ENCODE results near the gene SNED1.

The SNED1 gene

GRCh38 chr2:240956171-240956934 lies 42.1 kb upstream of the SNED1 start:
- no peaks in the 10 kb centered on the region for H3K9me3 ChIP-seq (ENCODE audit: control insufficient read depth, low read length)
- H3K9ac ChIP-seq (ENCODE audit: low read length) = no peak overlapping the region
- no peaks in the 10 kb centered on the region for H3K36me3 ChIP-seq (ENCODE audit: control insufficient read depth, insufficient read depth, low read length)
- no peak overlapping the region for H3K4me3 ChIP-seq (ENCODE audit: low read length)
- H3K27me3 ChIP-seq (ENCODE audit: control insufficient read depth, insufficient read depth, low read length) = no peaks in the 10 kb centered on the region
- peaks cover 5% of the 10 kb centered on the region for H3K4me1 ChIP-seq (ENCODE audit: control insufficient read depth, insufficient read depth, low read length)

DNA sequence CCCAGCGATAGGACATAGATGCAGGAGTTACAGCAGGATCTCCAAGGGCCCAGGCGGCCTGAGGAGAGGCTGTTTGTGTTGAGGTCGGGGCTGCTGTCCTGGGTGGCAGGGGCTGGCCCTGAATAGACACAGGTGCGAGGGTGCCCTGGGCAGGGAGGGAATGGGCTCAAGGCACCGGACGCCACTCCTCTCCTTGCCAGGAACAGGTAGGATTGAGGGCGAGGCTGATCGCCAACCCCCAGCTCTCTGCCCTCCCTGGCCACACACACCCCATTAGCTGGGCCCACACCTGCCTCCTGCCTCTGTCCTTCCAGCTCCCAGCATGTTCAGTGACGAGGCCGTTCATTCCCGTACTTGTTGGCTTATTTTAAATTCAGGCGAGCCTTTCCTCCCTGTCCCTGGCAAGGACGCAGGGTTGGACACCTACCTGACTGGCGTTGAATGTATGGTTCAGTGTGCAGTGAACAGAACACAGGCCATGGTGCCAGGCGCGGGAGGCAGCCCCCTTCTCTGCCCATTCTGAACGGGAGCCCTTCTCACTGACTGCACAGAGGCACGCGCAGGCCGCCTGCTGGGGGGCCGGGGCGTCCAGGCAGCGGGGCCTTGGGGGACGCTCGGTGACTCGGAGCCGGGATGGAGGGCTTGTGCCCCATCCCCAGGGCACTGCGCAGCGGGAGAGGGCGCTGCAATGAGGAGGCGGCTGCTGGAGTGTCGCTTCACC lies 41.3 kb upstream of the SNED1 start:
- H3K4me3 ChIP-seq (ENCODE audit: low read length) = no peak overlapping the region
- H3K36me3 ChIP-seq (ENCODE audit: control insufficient read depth, insufficient read depth, low read length) = no peaks in the 10 kb centered on the region
- no peaks in the 10 kb centered on the region for H3K27me3 ChIP-seq (ENCODE audit: control insufficient read depth, insufficient read depth, low read length)
- no peaks in the 10 kb centered on the region for H3K9me3 ChIP-seq (ENCODE audit: control insufficient read depth, low read length)
- peaks cover 5% of the 10 kb centered on the region for H3K4me1 ChIP-seq (ENCODE audit: control insufficient read depth, insufficient read depth, low read length)
- no peak overlapping the region for H3K9ac ChIP-seq (ENCODE audit: low read length)

- Histone ChIP-seq H3K4me3 (ENCODE audit: low read length) (no peak overlapping the region), H3K27me3 (ENCODE audit: control insufficient read depth, insufficient read depth, low read length) (no peaks in the 10 kb centered on the region), H3K36me3 (ENCODE audit: control insufficient read depth, insufficient read depth, low read length) (no peaks in the 10 kb centered on the region), H3K4me1 (ENCODE audit: control insufficient read depth, insufficient read depth, low read length) (peaks cover 5% of the 10 kb centered on the region), H3K9ac (ENCODE audit: low read length) (no peak overlapping the region), H3K9me3 (ENCODE audit: control insufficient read depth, low read length) (no peaks in the 10 kb centered on the region)
Observed at GRCh38 chr2:240957656-240958365, 40.6 kb upstream of the SNED1 start.

DNA sequence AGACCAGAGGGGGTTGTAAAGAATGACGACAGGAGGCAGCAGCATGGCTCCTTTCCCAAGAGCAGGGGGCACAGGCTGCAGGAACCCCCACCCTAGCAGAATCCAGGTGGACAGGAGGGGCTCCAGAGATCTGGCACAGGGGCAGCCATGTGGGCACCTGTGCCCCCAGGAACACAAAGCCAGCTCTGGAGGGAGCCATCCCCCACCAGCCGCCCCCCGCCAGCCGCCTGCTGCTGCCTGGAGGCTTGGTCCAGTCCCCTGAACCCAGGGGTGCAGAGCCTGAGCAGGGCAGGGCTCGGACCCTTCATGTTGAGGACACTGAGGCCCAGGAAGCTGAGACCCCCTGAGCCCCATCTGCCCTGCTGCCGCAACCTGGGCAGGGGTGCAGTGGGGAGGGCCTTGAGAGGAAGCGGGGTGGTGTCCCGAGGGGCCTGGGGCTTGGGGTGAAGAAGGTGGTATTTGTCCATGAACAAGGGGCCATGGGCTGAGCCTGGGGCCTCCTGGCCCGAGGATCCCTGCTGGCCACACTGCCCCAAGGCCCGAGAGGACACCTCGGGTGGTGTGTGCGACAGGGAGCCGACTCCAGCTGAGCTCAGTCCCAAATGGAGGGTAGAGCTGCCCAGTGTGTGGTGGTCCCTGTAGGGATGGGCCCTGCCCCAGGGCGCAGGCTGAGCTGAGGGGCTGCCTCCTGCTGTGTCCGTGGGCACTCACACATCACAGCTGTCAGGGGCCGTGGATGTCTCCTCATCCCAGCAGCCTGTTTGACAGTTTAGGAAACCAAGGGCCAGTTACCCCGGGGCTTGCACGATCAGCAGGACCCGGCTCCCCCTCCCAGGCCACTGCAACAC lies 39.8 kb upstream of the SNED1 start:
- no peak overlapping the region for H3K4me3 ChIP-seq (ENCODE audit: low read length)
- H3K4me1 ChIP-seq (ENCODE audit: control insufficient read depth, insufficient read depth, low read length) = peaks cover 5% of the 10 kb centered on the region
- H3K9ac ChIP-seq (ENCODE audit: low read length) = no peak overlapping the region
- no peaks in the 10 kb centered on the region for H3K36me3 ChIP-seq (ENCODE audit: control insufficient read depth, insufficient read depth, low read length)
- H3K9me3 ChIP-seq (ENCODE audit: control insufficient read depth, low read length) = no peaks in the 10 kb centered on the region
- H3K27me3 ChIP-seq (ENCODE audit: control insufficient read depth, insufficient read depth, low read length) = no peaks in the 10 kb centered on the region

DNA sequence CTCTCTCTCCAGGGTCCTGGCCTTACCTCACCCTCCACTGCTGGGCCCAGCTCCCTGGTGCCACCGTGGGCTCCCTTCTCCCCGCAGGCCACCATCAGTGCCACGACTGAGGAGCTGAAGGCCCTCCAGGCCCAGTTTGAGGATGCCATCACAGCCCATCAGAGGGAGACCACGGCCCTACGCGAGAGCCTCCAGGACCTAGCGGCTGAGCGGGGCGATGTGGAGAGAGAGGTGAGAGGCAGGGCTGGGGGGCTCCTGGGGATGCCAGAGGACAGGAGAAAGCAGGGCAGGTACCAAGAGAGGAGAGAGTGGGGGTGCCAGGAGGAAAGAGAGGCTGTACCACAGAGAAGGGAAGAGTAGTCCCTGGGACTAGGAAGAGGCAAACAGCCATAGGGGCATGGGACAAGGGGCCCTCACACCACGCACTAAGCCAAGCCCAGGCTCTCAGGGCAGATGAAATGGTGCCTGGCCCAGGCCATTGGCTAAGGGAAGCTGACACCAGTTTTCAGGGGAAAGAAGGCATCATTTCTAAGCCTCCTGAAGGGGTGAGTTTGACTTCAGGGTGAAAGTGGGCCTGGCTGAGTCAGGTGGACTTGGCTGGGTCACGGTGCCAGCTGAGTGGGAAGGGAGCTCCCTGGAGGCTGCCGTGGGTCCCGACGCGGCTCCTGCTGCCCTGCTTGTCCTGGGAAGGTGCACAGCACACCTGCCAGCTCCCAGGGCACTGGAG lies 39.0 kb upstream of the SNED1 start:
- no peaks in the 10 kb centered on the region for H3K36me3 ChIP-seq (ENCODE audit: control insufficient read depth, insufficient read depth, low read length)
- H3K9ac ChIP-seq (ENCODE audit: low read length) = no peak overlapping the region
- no peak overlapping the region for H3K4me3 ChIP-seq (ENCODE audit: low read length)
- H3K27me3 ChIP-seq (ENCODE audit: control insufficient read depth, insufficient read depth, low read length) = no peaks in the 10 kb centered on the region
- no peaks in the 10 kb centered on the region for H3K9me3 ChIP-seq (ENCODE audit: control insufficient read depth, low read length)
- peaks cover 5% of the 10 kb centered on the region for H3K4me1 ChIP-seq (ENCODE audit: control insufficient read depth, insufficient read depth, low read length)

DNA sequence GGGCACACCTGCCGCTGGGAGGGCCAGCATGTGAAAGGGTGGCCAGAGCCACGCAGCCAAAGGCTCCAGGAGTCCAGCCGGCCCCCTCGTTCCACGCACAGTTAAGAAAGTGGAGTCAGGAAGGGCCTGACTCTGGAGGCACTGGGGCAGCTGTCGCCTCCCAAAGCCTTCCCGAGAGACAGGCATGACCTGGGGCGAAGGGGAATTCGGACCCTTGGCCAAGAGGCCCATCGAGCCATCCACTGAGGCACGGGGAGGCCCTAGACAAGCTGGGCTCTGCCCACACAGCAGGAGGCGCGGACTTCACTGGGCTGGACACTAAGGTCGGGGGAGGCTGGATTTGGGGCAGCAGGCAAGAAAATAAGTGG lies 38.5 kb upstream of the SNED1 start:
- Histone ChIP-seq H3K27me3 (ENCODE audit: control insufficient read depth, insufficient read depth, low read length) (no peaks in the 10 kb centered on the region), H3K36me3 (ENCODE audit: control insufficient read depth, insufficient read depth, low read length) (no peaks in the 10 kb centered on the region), H3K4me1 (ENCODE audit: control insufficient read depth, insufficient read depth, low read length) (peaks cover 5% of the 10 kb centered on the region), H3K9ac (ENCODE audit: low read length) (no peak overlapping the region), H3K9me3 (ENCODE audit: control insufficient read depth, low read length) (no peaks in the 10 kb centered on the region), H3K4me3 (ENCODE audit: low read length) (no peak overlapping the region)

GRCh38 chr2:240960309-240960970 lies 38.0 kb upstream of the SNED1 start:
- Histone ChIP-seq H3K4me3 (ENCODE audit: low read length) (no peak overlapping the region), H3K27me3 (ENCODE audit: control insufficient read depth, insufficient read depth, low read length) (no peaks in the 10 kb centered on the region), H3K36me3 (ENCODE audit: control insufficient read depth, insufficient read depth, low read length) (no peaks in the 10 kb centered on the region), H3K4me1 (ENCODE audit: control insufficient read depth, insufficient read depth, low read length) (peaks cover 5% of the 10 kb centered on the region), H3K9ac (ENCODE audit: low read length) (no peak overlapping the region), H3K9me3 (ENCODE audit: control insufficient read depth, low read length) (no peaks in the 10 kb centered on the region)

DNA sequence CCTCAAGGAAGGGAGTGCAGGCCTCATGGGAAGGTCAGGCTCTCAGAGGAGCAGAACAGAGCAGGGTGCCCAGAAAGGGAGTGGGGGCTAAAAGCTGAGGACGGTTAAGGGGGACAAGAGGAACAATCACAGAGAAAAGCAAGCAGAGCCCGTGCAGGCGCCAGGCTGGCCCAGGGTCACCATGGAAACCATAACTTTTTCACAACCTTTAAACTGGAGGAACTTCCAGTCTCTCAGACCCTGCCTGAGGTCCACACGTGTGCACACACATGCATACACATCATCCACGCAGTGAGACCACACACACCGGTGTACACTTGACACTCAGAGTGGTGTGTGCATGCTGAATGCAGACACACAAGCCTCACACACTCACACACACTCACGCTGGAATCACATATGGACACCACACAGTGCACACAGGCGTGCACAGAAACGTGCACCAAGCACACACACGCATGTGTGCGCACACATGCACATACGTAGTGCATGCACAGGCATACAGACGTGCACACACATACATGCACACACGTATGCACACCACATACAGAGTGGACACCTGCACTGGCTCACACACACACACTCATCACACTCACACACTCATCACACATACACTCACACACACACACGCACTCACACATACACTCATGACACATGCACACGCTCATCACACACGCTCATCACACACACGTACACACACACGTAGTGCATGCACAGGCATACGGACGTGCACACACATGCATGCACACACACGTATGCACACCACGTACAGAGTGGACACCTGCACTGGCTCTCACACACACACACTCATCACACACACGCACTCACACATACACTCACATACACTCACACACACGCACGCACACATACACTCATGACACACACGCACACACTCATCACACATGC lies 37.2 kb upstream of the SNED1 start:
- Histone ChIP-seq H3K27me3 (ENCODE audit: control insufficient read depth, insufficient read depth, low read length) (no peaks in the 10 kb centered on the region), H3K9ac (ENCODE audit: low read length) (no peak overlapping the region), H3K4me1 (ENCODE audit: control insufficient read depth, insufficient read depth, low read length) (peaks cover 5% of the 10 kb centered on the region), H3K36me3 (ENCODE audit: control insufficient read depth, insufficient read depth, low read length) (no peaks in the 10 kb centered on the region), H3K4me3 (ENCODE audit: low read length) (no peak overlapping the region), H3K9me3 (ENCODE audit: control insufficient read depth, low read length) (no peaks in the 10 kb centered on the region)

- peaks cover 5% of the 10 kb centered on the region for H3K4me1 ChIP-seq (ENCODE audit: control insufficient read depth, insufficient read depth, low read length)
- no peaks in the 10 kb centered on the region for H3K36me3 ChIP-seq (ENCODE audit: control insufficient read depth, insufficient read depth, low read length)
- H3K9me3 ChIP-seq (ENCODE audit: control insufficient read depth, low read length) = no peaks in the 10 kb centered on the region
- H3K4me3 ChIP-seq (ENCODE audit: low read length) = no peak overlapping the region
- no peak overlapping the region for H3K9ac ChIP-seq (ENCODE audit: low read length)
- no peaks in the 10 kb centered on the region for H3K27me3 ChIP-seq (ENCODE audit: control insufficient read depth, insufficient read depth, low read length)
Observed at GRCh38 chr2:240961910-240962299, 36.5 kb upstream of the SNED1 start.

- no peaks in the 10 kb centered on the region for H3K9me3 ChIP-seq (ENCODE audit: control insufficient read depth, low read length)
Observed at GRCh38 chr2:240962300-240963064, 35.9 kb upstream of the SNED1 start.

More at GRCh38 chr2:240962300-240963064, 35.9 kb upstream of the SNED1 start:
- no peak overlapping the region for H3K9ac ChIP-seq (ENCODE audit: low read length)
- H3K4me3 ChIP-seq (ENCODE audit: low read length) = no peak overlapping the region
- no peaks in the 10 kb centered on the region for H3K27me3 ChIP-seq (ENCODE audit: control insufficient read depth, insufficient read depth, low read length)
- no peaks in the 10 kb centered on the region for H3K36me3 ChIP-seq (ENCODE audit: control insufficient read depth, insufficient read depth, low read length)
- H3K4me1 ChIP-seq (ENCODE audit: control insufficient read depth, insufficient read depth, low read length) = peaks cover 5% of the 10 kb centered on the region
